CD14-positive monocyte (primary cell): ENCODE measurements around the gene MAN2B2. TPM values are rescaled to one million over a fixed set of nuclear protein-coding genes. Genes with fewer than 3 reads are reported as not detected.
A peak's percentile ranks its signal among the peaks of the same experiment; 100 is the strongest.

Experiments
- DNase-seq, 3 donors: peaks; one replicate each; pipeline ENCODE4 v3.0.0-alpha.2; 2011 to 2022
- H2AFZ ChIP-seq: 2 replicates; pipeline ENCODE4 v1.6.0; 2012; ENCODE audit warnings: mild to moderate bottlenecking, low read depth, low read length, inconsistent platforms; ENCODE audit not compliant: insufficient read depth, poor library complexity, severe bottlenecking
- H3K27ac ChIP-seq, 2 donors: 1 replicate in 1 of 2; 2 replicates in 1 of 2; pipeline ENCODE4 v1.5.1; 2012 to 2013; ENCODE audit warnings: low read length in 2 of 2, control low read depth in 1 of 2, inconsistent platforms in 1 of 2, low read depth in 1 of 2, mild to moderate bottlenecking in 1 of 2
- H3K27me3 ChIP-seq, 2 donors: one replicate each; pipeline versions ENCODE4 v1.6.0 to v1.6.1; 2011 to 2013; ENCODE audit warnings: low read length in 2 of 2; ENCODE audit not compliant: control insufficient read depth in 2 of 2, insufficient read depth in 2 of 2
- H3K36me3 ChIP-seq, 2 donors: replicated peaks in 1 of 2; 1 replicate in 1 of 2; 2 replicates in 1 of 2; pipeline versions ENCODE4 v1.5.1 to v1.6.1; 2012 to 2013; ENCODE audit warnings: low read length in 2 of 2, control low read depth in 1 of 2, inconsistent platforms in 1 of 2, mild to moderate bottlenecking in 1 of 2; ENCODE audit not compliant: insufficient read depth in 2 of 2, control insufficient read depth in 1 of 2
- H3K4me1 ChIP-seq, 2 donors: 1 replicate in 1 of 2; 2 replicates in 1 of 2; pipeline versions ENCODE4 v1.5.1 to v1.6.1; 2012 to 2013; ENCODE audit warnings: low read length in 2 of 2, control low read depth in 1 of 2, inconsistent platforms in 1 of 2, mild to moderate bottlenecking in 1 of 2, moderate library complexity in 1 of 2; ENCODE audit not compliant: insufficient read depth in 2 of 2, control insufficient read depth in 1 of 2
- H3K4me2 ChIP-seq: replicated peaks from 2 replicates; pipeline ENCODE3; 2012; ENCODE audit warnings: low read length, moderate library complexity, mild to moderate bottlenecking; ENCODE audit not compliant: poor library complexity, severe bottlenecking; ENCODE audit errors: extremely low read depth
- H3K4me3 ChIP-seq, 3 experiments: fragments of 200-600 bp in 1 of 3; sonication (generic) in 1 of 3; replicated peaks in 1 of 3; 1 replicate in 2 of 3; 2 replicates in 1 of 3; pipeline ENCODE4 v1.5.1; 2011 to 2013; ENCODE audit warnings: low read length in 3 of 3, mild to moderate bottlenecking in 3 of 3, control low read depth in 2 of 3, low read depth in 2 of 3, inconsistent platforms in 1 of 3, moderate library complexity in 1 of 3
- H3K79me2 ChIP-seq: 2 replicates; pipeline ENCODE4 v1.6.0; 2012; ENCODE audit warnings: mild to moderate bottlenecking, control low read depth, inconsistent platforms, low read length, moderate library complexity; ENCODE audit not compliant: insufficient read depth
- H3K9ac ChIP-seq: 2 replicates; pipeline ENCODE4 v1.6.0; 2017; ENCODE audit warnings: low read length, mild to moderate bottlenecking; ENCODE audit not compliant: insufficient read depth, poor library complexity, severe bottlenecking
- H3K9me3 ChIP-seq, 2 donors: replicated peaks in 1 of 2; 1 replicate in 1 of 2; 2 replicates in 1 of 2; pipeline versions ENCODE4 v1.5.1 to v1.6.1; 2012 to 2013; ENCODE audit warnings: low read length in 2 of 2, control low read depth in 1 of 2; ENCODE audit not compliant: control insufficient read depth in 1 of 2, insufficient read depth in 1 of 2
- H4K20me1 ChIP-seq: 2 replicates; pipeline ENCODE4 v1.6.0; 2012; ENCODE audit warnings: mild to moderate bottlenecking, low read length, control low read depth, moderate library complexity; ENCODE audit not compliant: insufficient read depth
- H3K27ac Mint-ChIP-seq, 7 donors: one replicate each; pipeline ENCODE4 v1.8.0; 2020; ENCODE audit warnings: mild to moderate bottlenecking in 7 of 7, mixed read lengths in 7 of 7, moderate library complexity in 6 of 7, inconsistent platforms in 2 of 7
- H3K27me3 Mint-ChIP-seq, 3 donors: one replicate each; pipeline ENCODE4 v1.8.0; 2021 to 2022; ENCODE audit warnings: low read depth in 3 of 3, mild to moderate bottlenecking in 3 of 3, mixed read lengths in 3 of 3, moderate library complexity in 3 of 3, inconsistent platforms in 1 of 3
- H3K36me3 Mint-ChIP-seq, 2 donors: one replicate each; pipeline ENCODE4 v1.8.0; 2020; ENCODE audit warnings: mixed read lengths in 2 of 2, inconsistent platforms in 1 of 2, mild to moderate bottlenecking in 1 of 2
- H3K4me1 Mint-ChIP-seq: one replicate; pipeline ENCODE4 v1.8.0; 2020; ENCODE audit warnings: mild to moderate bottlenecking, mixed read lengths
- H3K4me3 Mint-ChIP-seq, 2 donors: one replicate each; pipeline ENCODE4 v1.8.0; 2020; ENCODE audit warnings: mild to moderate bottlenecking in 2 of 2, mixed read lengths in 2 of 2, moderate library complexity in 1 of 2
- H3K9me3 Mint-ChIP-seq, 7 donors: one replicate each; pipeline ENCODE4 v1.8.0; 2020 to 2022; ENCODE audit warnings: mixed read lengths in 7 of 7, mild to moderate bottlenecking in 6 of 7, moderate library complexity in 6 of 7, inconsistent platforms in 2 of 7
- CTCF ChIP-seq: fragments of 200-600 bp; IDR thresholded peaks from one replicate; pipeline ENCODE4 v1.8.0; 2022; ENCODE audit warnings: antibody characterized with exemption, mild to moderate bottlenecking
- WGBS: methylation state at CpG from one replicate; pipeline ENCODE4 v1.1.5; 2013; ENCODE audit warnings: missing lambda C conversion rate; ENCODE audit not compliant: insufficient coverage; 5-methylcytosine and 5-hydroxymethylcytosine counted together
- intact Hi-C, 2 donors: fragments of 100-400 bp; cut with micrococcal nuclease; formaldehyde crosslinking; loops; one replicate each; pipeline versions ENCODE4 v1.15.0 to v1.15.1; 2023
- polyA plus RNA-seq, 3 donors: library from polyadenylated mRNA; depleted of rRNA in 1 of 3; unstranded in 2 of 3; stranded (reverse) in 1 of 3; fragments of 300-500 nt in 2 of 3; fragments of >200 nt in 1 of 3; fragmentation: Illumina TruSeq in 2 of 3; gene quantifications; 1 replicate in 2 of 3; 2 replicates in 1 of 3; pipeline ENCODE4 v1.2.3, GENCODE V29; 2012 to 2021

Gene MAN2B2
- polyA plus RNA-seq, 3 donors = 9.6 to 28.4 (median 10.6) TPM

GRCh38 chr4:6658209-6658595, 83.2 kb downstream of the MAN2B2 start:
- Mint-ChIP-seq H3K27me3 (peaks cover 2 to 60% (median 53%) of the 10 kb centered on the region in 3 donors), H3K4me3 (peak overlapping the region in 1 of 2 donors; percentile 79), H3K9me3 (peaks cover 0 to 13% (median 5%) of the 10 kb centered on the region in 7 donors), H3K4me1 (peaks cover 11% of the 10 kb centered on the region), H3K36me3 (peaks cover 0 to 5% of the 10 kb centered on the region in 2 donors), H3K27ac (no peak overlapping the region)
- peaks cover 31 to 62% of the 10 kb centered on the region in 2 donors for H3K27me3 ChIP-seq
- no peaks in the 10 kb centered on the region for H3K79me2 ChIP-seq
- H3K27ac ChIP-seq = no peak overlapping the region
- H3K36me3 ChIP-seq = no peaks in the 10 kb centered on the region
- no peaks in the 10 kb centered on the region for H4K20me1 ChIP-seq
- H3K9ac ChIP-seq = no peak overlapping the region
- peak overlapping the region; percentile 62 for H3K4me2 ChIP-seq
- H3K4me3 ChIP-seq = peak overlapping the region in 1 of 3 experiments; percentile 52
- no peaks in the 10 kb centered on the region for H3K9me3 ChIP-seq
- intact Hi-C loops = no loop called here
- H3K4me1 ChIP-seq = peaks cover 5 to 11% of the 10 kb centered on the region in 2 donors
- H2AFZ ChIP-seq = peak overlapping the region; percentile 61
- 96% methylated on average over 7 of the region's 7 CpGs for WGBS
- no peak for TF ChIP-seq CTCF
- no peak for DNase-seq

GRCh38 chr4:6658597-6659075, 83.6 kb downstream of the MAN2B2 start:
- H3K4me3 Mint-ChIP-seq = peak overlapping the region; percentile 57 to 79
- Histone ChIP-seq H3K4me2 (peak overlapping the region; percentile 62), H3K27ac (no peak overlapping the region), H3K79me2 (no peaks in the 10 kb centered on the region), H3K9me3 (no peaks in the 10 kb centered on the region), H3K4me1 (peaks cover 5 to 11% of the 10 kb centered on the region in 2 donors), H2AFZ (peak overlapping the region; percentile 61), H4K20me1 (no peaks in the 10 kb centered on the region), H3K27me3 (peaks cover 35 to 66% of the 10 kb centered on the region in 2 donors), H3K36me3 (no peaks in the 10 kb centered on the region), H3K4me3 (peak overlapping the region in 1 of 3 experiments; percentile 52), H3K9ac (peak overlapping the region; percentile 4)
- peaks cover 0 to 13% (median 5%) of the 10 kb centered on the region in 7 donors for H3K9me3 Mint-ChIP-seq
- H3K36me3 Mint-ChIP-seq = peaks cover 0 to 5% of the 10 kb centered on the region in 2 donors
- no peak for TF ChIP-seq CTCF
- H3K27me3 Mint-ChIP-seq = peaks cover 2 to 62% (median 57%) of the 10 kb centered on the region in 3 donors
- intact Hi-C loops = no loop called here
- 15% methylated on average over 41 of the region's 52 CpGs for whole genome bisulfite sequencing
- peaks cover 11% of the 10 kb centered on the region for H3K4me1 Mint-ChIP-seq
- H3K27ac Mint-ChIP-seq = no peak overlapping the region
- peak in 1 of 3 donors; percentile 17 for DNase-seq
